Type B pancreatic cell (in vitro differentiated cells): ENCODE results near the gene GNAT1. TPM values are rescaled to one million over a fixed set of nuclear protein-coding genes. Genes with fewer than 3 reads are reported as not detected.
A peak's percentile ranks its signal among the peaks of the same experiment; 100 is the strongest.

Source experiments
- DNase-seq: peaks from one replicate; pipeline ENCODE4 v3.0.0; 2021; ENCODE audit warnings: mixed read lengths; ENCODE audit not compliant: unreplicated experiment; ENCODE audit errors: extremely low spot score
- H3K27ac Mint-ChIP-seq: 2 replicates; pipeline ENCODE4 v1.8.0; 2021; ENCODE audit warnings: mild to moderate bottlenecking, mixed read lengths
- H3K27me3 Mint-ChIP-seq: 2 replicates; pipeline ENCODE4 v1.8.0; 2021; ENCODE audit warnings: mixed read lengths
- H3K36me3 Mint-ChIP-seq: 2 replicates; pipeline ENCODE4 v1.8.0; 2021; ENCODE audit warnings: mixed read lengths
- H3K4me1 Mint-ChIP-seq: one replicate; pipeline ENCODE4 v1.8.0; 2021; ENCODE audit warnings: mixed read lengths; ENCODE audit not compliant: unreplicated experiment
- H3K4me3 Mint-ChIP-seq: 2 replicates; pipeline ENCODE4 v1.8.0; 2021; ENCODE audit warnings: mild to moderate bottlenecking, mixed read lengths
- H3K9me3 Mint-ChIP-seq: 2 replicates; pipeline ENCODE4 v1.8.0; 2021; ENCODE audit warnings: mixed read lengths
- CTCF ChIP-seq: fragments of 200-600 bp; sonication (generic); conservative IDR thresholded peaks from 2 replicates; pipeline ENCODE4 v1.5.0; 2021; ENCODE audit warnings: antibody characterized with exemption, mild to moderate bottlenecking
- total RNA-seq: library from RNA; stranded (reverse); gene quantifications from 2 replicates; pipeline ENCODE4 v1.2.1, GENCODE V29; 2021; ENCODE audit warnings: low replicate concordance

The GNAT1 gene
- total RNA-seq, 1 donor from 2014 or later = not detected

GRCh38 chr3:50189989-50190388 is 1.4 kb upstream of the GNAT1 start:
- Mint-ChIP-seq H3K9me3 (no peaks in the 10 kb centered on the region), H3K4me1 (peaks cover 5% of the 10 kb centered on the region), H3K27ac (no peak overlapping the region), H3K36me3 (no peaks in the 10 kb centered on the region), H3K27me3 (peaks cover 4% of the 10 kb centered on the region), H3K4me3 (no peak overlapping the region)
- no peak for TF ChIP-seq CTCF
- DNase-seq = no peak

- Mint-ChIP-seq H3K4me3 (no peak overlapping the region), H3K9me3 (no peaks in the 10 kb centered on the region), H3K27me3 (peaks cover 14% of the 10 kb centered on the region), H3K36me3 (no peaks in the 10 kb centered on the region), H3K27ac (no peak overlapping the region), H3K4me1 (peaks cover 5% of the 10 kb centered on the region)
- no peak for TF ChIP-seq CTCF
- no peak for DNase-seq
Observed at GRCh38 chr3:50192124-50192523, 714 bp downstream of the GNAT1 start.

- peaks cover 19% of the 10 kb centered on the region for H3K27me3 Mint-ChIP-seq
- no peak overlapping the region for H3K4me3 Mint-ChIP-seq
- H3K4me1 Mint-ChIP-seq = peaks cover 5% of the 10 kb centered on the region
- H3K27ac Mint-ChIP-seq = no peak overlapping the region
- TF ChIP-seq CTCF = peak; percentile 96
- no peaks in the 10 kb centered on the region for H3K36me3 Mint-ChIP-seq
- DNase-seq = peak; percentile 87
- H3K9me3 Mint-ChIP-seq = no peaks in the 10 kb centered on the region
Observed at GRCh38 chr3:50192689-50193141, 1.3 kb downstream of the GNAT1 start.

GRCh38 chr3:50193286-50193685 is 1.9 kb downstream of the GNAT1 start:
- no peaks in the 10 kb centered on the region for H3K36me3 Mint-ChIP-seq

GRCh38 chr3:50193746-50194127 is 2.3 kb downstream of the GNAT1 start:
- Mint-ChIP-seq H3K9me3 (no peaks in the 10 kb centered on the region), H3K27ac (no peak overlapping the region), H3K27me3 (peaks cover 19% of the 10 kb centered on the region), H3K4me1 (peaks cover 5% of the 10 kb centered on the region), H3K36me3 (no peaks in the 10 kb centered on the region), H3K4me3 (no peak overlapping the region)
- DNase-seq = no peak
- no peak for TF ChIP-seq CTCF

More at GRCh38 chr3:50193286-50193685, 1.9 kb downstream of the GNAT1 start:
- Mint-ChIP-seq H3K4me1 (peaks cover 5% of the 10 kb centered on the region), H3K4me3 (no peak overlapping the region), H3K27me3 (peaks cover 19% of the 10 kb centered on the region), H3K27ac (no peak overlapping the region), H3K9me3 (no peaks in the 10 kb centered on the region)
- TF ChIP-seq CTCF = no peak
- no peak for DNase-seq
